Measurements from ENCODE around the gene TCTN2. TPM values are rescaled to one million over a fixed set of nuclear protein-coding genes. Genes with fewer than 3 reads are reported as not detected.
A peak's percentile ranks its signal among the peaks of the same experiment; 100 is the strongest.

The TCTN2 gene
- 2.8 and 3.0 TPM in 2 replicates for total RNA-seq

GRCh38 chr12:123670882-123671728 is at the start of gene TCTN2:
Gene TCTN2 (plus strand): TSS chr12:123671113. CDS start chr12:123671241, 128 bp downstream.
- H3K36me3 Mint-ChIP-seq (ENCODE audit: low read depth) = no peaks in the 10 kb centered on the region
- no peaks in the 10 kb centered on the region for H3K27me3 Mint-ChIP-seq (ENCODE audit: insufficient read depth)
- H3K9me3 Mint-ChIP-seq = no peaks in the 10 kb centered on the region
- peak; percentile 92 for DNase-seq (ENCODE audit: low spot score)
- peak within 1 kb of the TSS; percentile 88 for H3K4me3 Mint-ChIP-seq
- peaks cover 15% of the 10 kb centered on the region for H3K4me1 Mint-ChIP-seq (ENCODE audit: low read depth)
- intact Hi-C loops (cut with micrococcal nuclease) = loop anchor here (1.0 kb wide), 2 partner anchors 38 to 41 kb away; partner anchors contain the start of genes ATP6V0A2, EIF2B1 and GTF2H3
- H3K27ac Mint-ChIP-seq = peak within 1 kb of the TSS; percentile 18

GRCh38 chr12:123621619-123622530 is 49.0 kb upstream of the TCTN2 start:
- Mint-ChIP-seq H3K36me3 (ENCODE audit: low read depth) (peaks cover 57% of the 10 kb centered on the region), H3K9me3 (no peaks in the 10 kb centered on the region), H3K4me3 (no peak overlapping the region), H3K27me3 (ENCODE audit: insufficient read depth) (no peaks in the 10 kb centered on the region), H3K4me1 (ENCODE audit: low read depth) (peaks cover 6% of the 10 kb centered on the region), H3K27ac (no peak overlapping the region)
- no peak for DNase-seq (ENCODE audit: low spot score)
- intact Hi-C loops (cut with micrococcal nuclease) = no loop called here

GRCh38 chr12:123633379-123634141 is 37.4 kb upstream of the TCTN2 start, which contains the start of the genes EIF2B1 and GTF2H3:
Gene EIF2B1 (minus strand): TSS chr12:123633686. CDS start chr12:123633557, 129 bp downstream.
Gene GTF2H3 (plus strand): TSS chr12:123633829. CDS start chr12:123633860, 31 bp downstream.
- intact Hi-C loops (cut with micrococcal nuclease) = loop anchor here (1.0 to 5.0 kb wide), 8 partner anchors 31 to 339 kb away; partner anchors contain the start of genes ATP6V0A2, CCDC92, DDX55 and DNAH10
- peaks cover 27% of the 10 kb centered on the region for H3K36me3 Mint-ChIP-seq (ENCODE audit: low read depth)
- H3K27ac Mint-ChIP-seq = peak within 1 kb of the TSS; percentile 97
- peak; percentile 96 for DNase-seq (ENCODE audit: low spot score)
- peaks cover 35% of the 10 kb centered on the region for H3K4me1 Mint-ChIP-seq (ENCODE audit: low read depth)
- peak within 1 kb of the TSS; percentile 98 for H3K4me3 Mint-ChIP-seq
- H3K9me3 Mint-ChIP-seq = no peaks in the 10 kb centered on the region
- no peaks in the 10 kb centered on the region for H3K27me3 Mint-ChIP-seq (ENCODE audit: insufficient read depth)

- Mint-ChIP-seq H3K27ac (peak overlapping the region; percentile 97), H3K9me3 (no peaks in the 10 kb centered on the region), H3K4me3 (peak overlapping the region; percentile 98), H3K4me1 (ENCODE audit: low read depth) (peaks cover 35% of the 10 kb centered on the region), H3K36me3 (ENCODE audit: low read depth) (peaks cover 23% of the 10 kb centered on the region), H3K27me3 (ENCODE audit: insufficient read depth) (no peaks in the 10 kb centered on the region)
- no peak for DNase-seq (ENCODE audit: low spot score)
- intact Hi-C loops (cut with micrococcal nuclease) = loop anchor here (5.0 kb wide), 2 partner anchors 128 to 338 kb away; partner anchors contain the start of genes CCDC92, DNAH10 and ZNF664
Observed at GRCh38 chr12:123634142-123634561, 36.8 kb upstream of the TCTN2 start.

- H3K27me3 Mint-ChIP-seq (ENCODE audit: insufficient read depth) = no peaks in the 10 kb centered on the region
- no peak for DNase-seq (ENCODE audit: low spot score)
- intact Hi-C loops (cut with micrococcal nuclease) = no loop called here
- no peaks in the 10 kb centered on the region for H3K4me1 Mint-ChIP-seq (ENCODE audit: low read depth)
- no peaks in the 10 kb centered on the region for H3K9me3 Mint-ChIP-seq
- no peak overlapping the region for H3K27ac Mint-ChIP-seq
- no peak overlapping the region for H3K4me3 Mint-ChIP-seq
- peaks cover 26% of the 10 kb centered on the region for H3K36me3 Mint-ChIP-seq (ENCODE audit: low read depth)
Observed at GRCh38 chr12:123643911-123644310, 27.0 kb upstream of the TCTN2 start.

- Mint-ChIP-seq H3K36me3 (ENCODE audit: low read depth) (peaks cover 27% of the 10 kb centered on the region), H3K27me3 (ENCODE audit: insufficient read depth) (no peaks in the 10 kb centered on the region)
Observed at GRCh38 chr12:123645380-123645779, 25.5 kb upstream of the TCTN2 start.

GRCh38 chr12:123645878-123646277 is 25.0 kb upstream of the TCTN2 start:
- peaks cover 28% of the 10 kb centered on the region for H3K36me3 Mint-ChIP-seq (ENCODE audit: low read depth)
- no peaks in the 10 kb centered on the region for H3K4me1 Mint-ChIP-seq (ENCODE audit: low read depth)
- intact Hi-C loops (cut with micrococcal nuclease) = no loop called here
- H3K4me3 Mint-ChIP-seq = no peak overlapping the region
- no peaks in the 10 kb centered on the region for H3K9me3 Mint-ChIP-seq
- no peak overlapping the region for H3K27ac Mint-ChIP-seq
- no peak for DNase-seq (ENCODE audit: low spot score)
- H3K27me3 Mint-ChIP-seq (ENCODE audit: insufficient read depth) = no peaks in the 10 kb centered on the region

More at GRCh38 chr12:123645380-123645779, 25.5 kb upstream of the TCTN2 start:
- no peak for DNase-seq (ENCODE audit: low spot score)
- Mint-ChIP-seq H3K4me3 (no peak overlapping the region), H3K27ac (no peak overlapping the region), H3K9me3 (no peaks in the 10 kb centered on the region), H3K4me1 (ENCODE audit: low read depth) (no peaks in the 10 kb centered on the region)
- intact Hi-C loops (cut with micrococcal nuclease) = no loop called here

- Mint-ChIP-seq H3K4me1 (ENCODE audit: low read depth) (no peaks in the 10 kb centered on the region), H3K27me3 (ENCODE audit: insufficient read depth) (no peaks in the 10 kb centered on the region), H3K36me3 (ENCODE audit: low read depth) (peaks cover 27% of the 10 kb centered on the region), H3K4me3 (no peak overlapping the region), H3K27ac (peak overlapping the region; percentile 19), H3K9me3 (no peaks in the 10 kb centered on the region)
- DNase-seq (ENCODE audit: low spot score) = no peak
- intact Hi-C loops (cut with micrococcal nuclease) = no loop called here
Observed at GRCh38 chr12:123648401-123648800, 22.5 kb upstream of the TCTN2 start.

GRCh38 chr12:123654129-123654701 is 16.7 kb upstream of the TCTN2 start:
- no peaks in the 10 kb centered on the region for H3K27me3 Mint-ChIP-seq (ENCODE audit: insufficient read depth)
- H3K9me3 Mint-ChIP-seq = no peaks in the 10 kb centered on the region
- no peak overlapping the region for H3K4me3 Mint-ChIP-seq
- peaks cover 6% of the 10 kb centered on the region for H3K4me1 Mint-ChIP-seq (ENCODE audit: low read depth)
- intact Hi-C loops (cut with micrococcal nuclease) = no loop called here
- peaks cover 27% of the 10 kb centered on the region for H3K36me3 Mint-ChIP-seq (ENCODE audit: low read depth)
- no peak overlapping the region for H3K27ac Mint-ChIP-seq
- DNase-seq (ENCODE audit: low spot score) = no peak

- H3K4me3 Mint-ChIP-seq = no peak overlapping the region
Observed at GRCh38 chr12:123655420-123655819, 15.5 kb upstream of the TCTN2 start.

GRCh38 chr12:123656392-123656791 is 14.5 kb upstream of the TCTN2 start:
- Mint-ChIP-seq H3K4me1 (ENCODE audit: low read depth) (peaks cover 13% of the 10 kb centered on the region), H3K9me3 (no peaks in the 10 kb centered on the region), H3K36me3 (ENCODE audit: low read depth) (peaks cover 31% of the 10 kb centered on the region)

More at GRCh38 chr12:123655420-123655819, 15.5 kb upstream of the TCTN2 start:
- Mint-ChIP-seq H3K9me3 (no peaks in the 10 kb centered on the region), H3K27me3 (ENCODE audit: insufficient read depth) (no peaks in the 10 kb centered on the region), H3K27ac (no peak overlapping the region), H3K4me1 (ENCODE audit: low read depth) (peaks cover 13% of the 10 kb centered on the region), H3K36me3 (ENCODE audit: low read depth) (peaks cover 32% of the 10 kb centered on the region)
- DNase-seq (ENCODE audit: low spot score) = no peak
- intact Hi-C loops (cut with micrococcal nuclease) = no loop called here

GRCh38 chr12:123657211-123657610 is 13.7 kb upstream of the TCTN2 start:
- no peak for DNase-seq (ENCODE audit: low spot score)
- Mint-ChIP-seq H3K4me1 (ENCODE audit: low read depth) (peaks cover 13% of the 10 kb centered on the region), H3K9me3 (no peaks in the 10 kb centered on the region), H3K4me3 (no peak overlapping the region), H3K36me3 (ENCODE audit: low read depth) (peaks cover 27% of the 10 kb centered on the region), H3K27ac (no peak overlapping the region), H3K27me3 (ENCODE audit: insufficient read depth) (no peaks in the 10 kb centered on the region)
- intact Hi-C loops (cut with micrococcal nuclease) = no loop called here

More at GRCh38 chr12:123656392-123656791, 14.5 kb upstream of the TCTN2 start:
- intact Hi-C loops (cut with micrococcal nuclease) = no loop called here
- Mint-ChIP-seq H3K4me3 (no peak overlapping the region), H3K27ac (no peak overlapping the region), H3K27me3 (ENCODE audit: insufficient read depth) (no peaks in the 10 kb centered on the region)
- no peak for DNase-seq (ENCODE audit: low spot score)

Measured in activated T-helper 1 cell treated with anti-CD3 and anti-CD28 coated beads, Interleukin-12 subunit alpha, Interleukin-12 subunit beta, Interleukin-2, Interleukin-4 antibody, amounts not matched to agents 30 ng/mL and 10 ng/mL and 1 ng/mL, durations not matched to agents 14 hours and 24 hours and 36 hours (primary cell).